ENCODE results near the gene MLXIP.

The MLXIP gene

DNA sequence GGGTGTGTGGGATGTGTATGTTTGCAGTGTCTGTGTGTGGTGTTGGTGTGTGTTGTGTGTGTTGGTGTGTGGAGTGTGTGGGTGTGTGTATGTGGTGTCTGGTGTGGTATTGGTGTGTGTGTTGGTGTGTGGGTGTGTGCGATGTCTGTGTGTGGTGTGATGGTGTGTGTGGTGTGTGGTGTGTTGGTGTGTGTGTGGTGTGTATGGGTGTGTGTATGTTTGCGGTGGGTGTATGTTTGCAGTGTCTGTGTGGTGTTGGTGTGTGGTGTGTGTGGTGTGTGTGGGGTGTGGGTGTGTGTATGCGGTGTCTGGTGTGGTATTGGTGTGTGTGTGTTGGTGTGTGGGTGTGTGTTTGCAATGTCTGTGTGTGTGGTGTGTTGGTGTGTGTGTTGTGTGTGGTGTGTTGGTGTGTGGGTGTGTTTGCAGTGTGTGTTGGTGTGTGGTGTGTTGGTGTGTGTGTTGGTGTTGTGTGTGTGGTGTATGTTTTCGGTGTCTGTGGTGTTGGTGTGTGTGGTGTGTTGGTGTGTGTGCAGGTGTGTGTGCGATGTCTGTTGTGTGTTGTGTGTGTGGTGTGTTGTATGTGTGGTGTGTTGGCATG, 15.7 kb downstream of the MLXIP start (continued):
- TF ChIP-seq, protein P1, sequence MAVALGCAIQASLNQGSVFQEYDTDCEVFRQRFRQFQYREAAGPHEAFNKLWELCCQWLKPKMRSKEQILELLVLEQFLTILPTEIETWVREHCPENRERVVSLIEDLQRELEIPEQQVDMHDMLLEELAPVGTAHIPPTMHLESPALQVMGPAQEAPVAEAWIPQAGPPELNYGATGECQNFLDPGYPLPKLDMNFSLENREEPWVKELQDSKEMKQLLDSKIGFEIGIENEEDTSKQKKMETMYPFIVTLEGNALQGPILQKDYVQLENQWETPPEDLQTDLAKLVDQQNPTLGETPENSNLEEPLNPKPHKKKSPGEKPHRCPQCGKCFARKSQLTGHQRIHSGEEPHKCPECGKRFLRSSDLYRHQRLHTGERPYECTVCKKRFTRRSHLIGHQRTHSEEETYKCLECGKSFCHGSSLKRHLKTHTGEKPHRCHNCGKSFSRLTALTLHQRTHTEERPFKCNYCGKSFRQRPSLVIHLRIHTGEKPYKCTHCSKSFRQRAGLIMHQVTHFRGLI (tag by site-specific recombination; IDR thresholded peaks at IDR 0.05): no peak
- TF ChIP-seq ZNF624 (tag by site-specific recombination; IDR thresholded peaks at IDR 0.05) (no peak), ZNF658 (tag by site-specific recombination; IDR thresholded peaks at IDR 0.05) (no peak), ZNF654 (tag by site-specific recombination; IDR thresholded peaks at IDR 0.05; ENCODE audit: low read depth) (no peak), GLI2 (tag by site-specific recombination; IDR thresholded peaks at IDR 0.05; ENCODE audit: borderline replicate concordance, low read depth) (no peak), ZFHX2 (tag by site-specific recombination; conservative IDR thresholded peaks at IDR 0.05) (peak; percentile 88), ZNF114 (tag by site-specific recombination; IDR thresholded peaks at IDR 0.05) (no peak), ZNF221 (tag by site-specific recombination; IDR thresholded peaks at IDR 0.05; ENCODE audit: borderline replicate concordance) (no peak), TRIM28 (IDR thresholded peaks at IDR 0.05; ENCODE audit: borderline replicate concordance, low read length) (no peak), ZSCAN30 (tag by site-specific recombination; IDR thresholded peaks at IDR 0.05) (no peak)
- TF ChIP-seq, protein P2, sequence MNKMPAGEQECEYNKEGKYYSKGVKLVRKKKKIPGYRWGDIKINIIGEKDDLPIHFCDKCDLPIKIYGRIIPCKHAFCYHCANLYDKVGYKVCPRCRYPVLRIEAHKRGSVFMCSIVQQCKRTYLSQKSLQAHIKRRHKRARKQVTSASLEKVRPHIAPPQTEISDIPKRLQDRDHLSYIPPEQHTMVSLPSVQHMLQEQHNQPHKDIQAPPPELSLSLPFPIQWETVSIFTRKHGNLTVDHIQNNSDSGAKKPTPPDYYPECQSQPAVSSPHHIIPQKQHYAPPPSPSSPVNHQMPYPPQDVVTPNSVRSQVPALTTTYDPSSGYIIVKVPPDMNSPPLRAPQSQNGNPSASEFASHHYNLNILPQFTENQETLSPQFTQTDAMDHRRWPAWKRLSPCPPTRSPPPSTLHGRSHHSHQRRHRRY (tag by site-specific recombination; IDR thresholded peaks at IDR 0.05): no peak

DNA sequence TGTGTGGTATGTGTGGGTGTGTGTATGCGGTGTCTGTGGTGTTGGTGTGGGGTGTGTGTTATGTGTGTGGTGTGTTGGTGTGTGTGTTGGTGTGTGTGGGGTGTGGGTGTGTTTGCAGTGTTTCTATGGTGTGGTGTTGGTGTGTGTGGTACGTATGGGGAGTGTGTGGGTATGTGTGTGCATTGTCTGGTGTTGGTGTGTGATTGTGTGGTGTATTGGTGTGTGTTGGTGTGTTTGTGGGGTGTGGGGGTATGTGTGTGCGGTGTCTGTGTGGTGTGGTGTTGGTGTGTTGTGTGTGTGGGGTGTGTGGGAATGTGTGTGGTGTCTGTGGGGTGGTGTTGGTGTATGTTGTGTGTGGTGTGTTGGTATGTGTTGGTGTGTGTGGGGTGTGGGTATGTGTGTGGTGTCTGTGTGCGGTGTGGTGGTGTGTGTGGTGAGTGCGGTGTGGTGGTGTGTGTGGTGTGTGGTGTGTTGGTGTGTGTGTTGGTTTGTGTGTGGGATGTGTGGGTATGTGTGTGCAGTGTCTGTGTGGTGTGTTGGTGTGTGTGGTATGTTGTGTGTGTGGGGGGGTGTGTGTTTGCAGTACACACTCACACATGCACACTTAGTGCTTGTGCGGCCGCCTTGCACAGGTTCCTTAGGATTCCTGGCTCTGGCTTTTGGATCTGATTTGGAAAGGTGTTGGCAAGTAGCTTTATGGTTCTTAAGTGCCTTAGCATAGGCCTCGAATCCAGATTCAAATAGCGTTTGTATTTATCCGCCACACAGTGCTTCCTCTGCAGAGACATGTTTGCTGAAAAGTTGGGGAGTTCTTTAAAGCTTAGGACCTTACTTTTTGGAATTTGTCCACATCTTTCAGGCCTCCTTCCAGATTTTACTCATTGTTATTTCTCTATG, 16.4 kb downstream of the MLXIP start:
- POLR2A ChIA-PET: no interaction called here
- H3K4me3 ChIP-seq (ENCODE audit: low read depth, low read length): no peak overlapping the region
- TF ChIP-seq, protein P3, sequence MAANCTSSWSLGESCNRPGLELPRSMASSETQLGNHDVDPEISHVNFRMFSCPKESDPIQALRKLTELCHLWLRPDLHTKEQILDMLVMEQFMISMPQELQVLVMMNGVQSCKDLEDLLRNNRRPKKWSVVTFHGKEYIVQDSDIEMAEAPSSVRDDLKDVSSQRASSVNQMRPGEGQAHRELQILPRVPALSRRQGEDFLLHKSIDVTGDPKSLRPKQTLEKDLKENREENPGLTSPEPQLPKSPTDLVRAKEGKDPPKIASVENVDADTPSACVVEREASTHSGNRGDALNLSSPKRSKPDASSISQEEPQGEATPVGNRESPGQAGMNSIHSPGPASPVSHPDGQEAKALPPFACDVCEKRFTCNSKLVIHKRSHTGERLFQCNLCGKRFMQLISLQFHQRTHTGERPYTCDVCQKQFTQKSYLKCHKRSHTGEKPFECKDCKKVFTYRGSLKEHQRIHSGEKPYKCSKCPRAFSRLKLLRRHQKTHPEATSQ (tag by site-specific recombination; IDR thresholded peaks at IDR 0.05): 0 out of 2 replicates have a peak, but pooled peaks have one; percentile 76
- TF ChIP-seq ZNF48 (tag by site-specific recombination; IDR thresholded peaks at IDR 0.05) (no peak), OVOL3 (tag by site-specific recombination; IDR thresholded peaks at IDR 0.05) (no peak), PRDM1 (tag by site-specific recombination; IDR thresholded peaks at IDR 0.05) (no peak), KLF10 (tag by site-specific recombination; IDR thresholded peaks at IDR 0.05) (no peak), ZFHX2 (tag by site-specific recombination; conservative IDR thresholded peaks at IDR 0.05) (peak; percentile 85), ZNF521 (tag by site-specific recombination; IDR thresholded peaks at IDR 0.05) (no peak), ZNF768 (tag by site-specific recombination; IDR thresholded peaks at IDR 0.05) (no peak), ZNF169 (tag by site-specific recombination; IDR thresholded peaks at IDR 0.05) (peak; percentile 66; the same call in 1 of the 2 replicates), HOXA7 (CRISPR knock-in tag; IDR thresholded peaks at IDR 0.05; ENCODE audit: borderline replicate concordance) (no peak), ZBTB21 (tag by site-specific recombination; IDR thresholded peaks at IDR 0.05) (no peak), GFI1B (tag by site-specific recombination; IDR thresholded peaks at IDR 0.05) (0 out of 2 replicates have a peak, but pooled peaks have one; percentile 22), EGR2 (tag by site-specific recombination; IDR thresholded peaks at IDR 0.05; ENCODE audit: low read depth) (peak; percentile 88), ZNF391 (tag by site-specific recombination; IDR thresholded peaks at IDR 0.05; ENCODE audit: borderline replicate concordance, low read depth) (peak; percentile 91; the same call in 1 of the 2 replicates)
- TF ChIP-seq, protein P4, sequence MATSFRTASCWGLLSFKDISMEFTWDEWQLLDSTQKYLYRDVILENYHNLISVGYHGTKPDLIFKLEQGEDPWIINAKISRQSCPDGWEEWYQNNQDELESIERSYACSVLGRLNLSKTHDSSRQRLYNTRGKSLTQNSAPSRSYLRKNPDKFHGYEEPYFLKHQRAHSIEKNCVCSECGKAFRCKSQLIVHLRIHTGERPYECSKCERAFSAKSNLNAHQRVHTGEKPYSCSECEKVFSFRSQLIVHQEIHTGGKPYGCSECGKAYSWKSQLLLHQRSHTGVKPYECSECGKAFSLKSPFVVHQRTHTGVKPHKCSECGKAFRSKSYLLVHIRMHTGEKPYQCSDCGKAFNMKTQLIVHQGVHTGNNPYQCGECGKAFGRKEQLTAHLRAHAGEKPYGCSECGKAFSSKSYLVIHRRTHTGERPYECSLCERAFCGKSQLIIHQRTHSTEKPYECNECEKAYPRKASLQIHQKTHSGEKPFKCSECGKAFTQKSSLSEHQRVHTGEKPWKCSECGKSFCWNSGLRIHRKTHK (tag by site-specific recombination; IDR thresholded peaks at IDR 0.05): no peak
- TF ChIP-seq, protein P5, sequence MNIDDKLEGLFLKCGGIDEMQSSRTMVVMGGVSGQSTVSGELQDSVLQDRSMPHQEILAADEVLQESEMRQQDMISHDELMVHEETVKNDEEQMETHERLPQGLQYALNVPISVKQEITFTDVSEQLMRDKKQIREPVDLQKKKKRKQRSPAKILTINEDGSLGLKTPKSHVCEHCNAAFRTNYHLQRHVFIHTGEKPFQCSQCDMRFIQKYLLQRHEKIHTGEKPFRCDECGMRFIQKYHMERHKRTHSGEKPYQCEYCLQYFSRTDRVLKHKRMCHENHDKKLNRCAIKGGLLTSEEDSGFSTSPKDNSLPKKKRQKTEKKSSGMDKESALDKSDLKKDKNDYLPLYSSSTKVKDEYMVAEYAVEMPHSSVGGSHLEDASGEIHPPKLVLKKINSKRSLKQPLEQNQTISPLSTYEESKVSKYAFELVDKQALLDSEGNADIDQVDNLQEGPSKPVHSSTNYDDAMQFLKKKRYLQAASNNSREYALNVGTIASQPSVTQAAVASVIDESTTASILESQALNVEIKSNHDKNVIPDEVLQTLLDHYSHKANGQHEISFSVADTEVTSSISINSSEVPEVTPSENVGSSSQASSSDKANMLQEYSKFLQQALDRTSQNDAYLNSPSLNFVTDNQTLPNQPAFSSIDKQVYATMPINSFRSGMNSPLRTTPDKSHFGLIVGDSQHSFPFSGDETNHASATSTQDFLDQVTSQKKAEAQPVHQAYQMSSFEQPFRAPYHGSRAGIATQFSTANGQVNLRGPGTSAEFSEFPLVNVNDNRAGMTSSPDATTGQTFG (tag by site-specific recombination; IDR thresholded peaks at IDR 0.05; ENCODE audit: borderline replicate concordance): peak; percentile 81; the same call in 1 of the 2 replicates

More for the DNA sequence above, 16.4 kb downstream of the MLXIP start:
- Histone ChIP-seq H3K36me3 (ENCODE audit: control insufficient read depth in 2 of 2, insufficient read depth in 1 of 2, low read length in 2 of 2) (no peaks in the 10 kb centered on the region; a peak in 1 of 3 replicates), H3K9me3 (ENCODE audit: control insufficient read depth, insufficient read depth, low read depth, low read length) (no peaks in the 10 kb centered on the region), H3K27ac (ENCODE audit: extremely low read depth, low read depth, low read length) (no peak overlapping the region), H3K4me1 (ENCODE audit: control insufficient read depth, insufficient read depth, low read length) (peaks cover 19% of the 10 kb centered on the region)
- CTCF ChIA-PET: interaction anchor here (0.6 to 1.1 kb wide), 2 partner anchors 41 to 187 kb away, joined by 3 read pairs; no protein-coding TSS in a partner anchor

Data from HEK293 (cell line).